H1 (cell line): Measurements from ENCODE around the gene TSSC4. TPM values are rescaled to one million over a fixed set of nuclear protein-coding genes. Genes with fewer than 3 reads are reported as not detected.

Experiments used
- CTCF ChIA-PET: fragments of 300-600 bp; sonication (Branson Sonifier 250); formaldehyde crosslinking; loops from one replicate; lab custom pipeline; 2021; ENCODE audit not compliant: partially characterized antibody; lab: Charles Lee
- POLR2A ChIA-PET: fragments of 300-600 bp; sonication (Branson Sonifier 250); formaldehyde crosslinking; loops from one replicate; lab custom pipeline; 2021; ENCODE audit warnings: inconsistent platforms; ENCODE audit not compliant: partially characterized antibody; lab: Charles Lee
- DNase-seq, 2 experiments: peaks; one replicate each; pipeline versions ENCODE4 v3.0.0 to v3.0.0-alpha.2; 2010 to 2022; ENCODE audit warnings: low spot score in 2 of 2, low read depth in 1 of 2, mixed read lengths in 1 of 2
- FAIRE-seq: peaks from 2 replicates; lab custom pipeline; 2011; peaks lifted over from hg19 to GRCh38; lab: Jason Lieb, UNC
- H2AFZ ChIP-seq: 2 replicates; pipeline ENCODE4 v1.8.1; 2012; ENCODE audit warnings: low read length, inconsistent platforms
- H2AK5ac ChIP-seq: 2 replicates; pipeline ENCODE4 v1.6.1; 2013; ENCODE audit warnings: low read depth, low read length
- H2BK120ac ChIP-seq: replicated peaks from 2 replicates; pipeline ENCODE3; 2013; ENCODE audit warnings: low read depth, low read length, inconsistent platforms
- H2BK12ac ChIP-seq: 2 replicates; pipeline ENCODE4 v1.6.1; 2013; ENCODE audit warnings: low read depth, low read length
- H2BK15ac ChIP-seq: 2 replicates; pipeline ENCODE4 v1.6.1; 2013; ENCODE audit warnings: low read length
- H2BK20ac ChIP-seq: 2 replicates; pipeline ENCODE4 v1.6.1; 2013; ENCODE audit warnings: low read length
- H2BK5ac ChIP-seq: 2 replicates; pipeline ENCODE4 v1.6.1; 2013; ENCODE audit warnings: low read depth, low read length
- H3K14ac ChIP-seq: 2 replicates; pipeline ENCODE4 v1.6.1; 2013; ENCODE audit warnings: inconsistent platforms; ENCODE audit not compliant: insufficient read length
- H3K18ac ChIP-seq: 2 replicates; pipeline ENCODE4 v1.6.1; 2013; ENCODE audit warnings: low read length; ENCODE audit errors: extremely low read depth
- H3K23ac ChIP-seq: 2 replicates; pipeline ENCODE4 v1.6.1; 2013; ENCODE audit warnings: inconsistent platforms; ENCODE audit not compliant: insufficient read length
- H3K23me2 ChIP-seq: 2 replicates; pipeline ENCODE4 v1.6.1; 2013; ENCODE audit warnings: low read depth, low read length
- H3K27ac ChIP-seq: 2 replicates; pipeline ENCODE4 v1.6.1; 2011; ENCODE audit warnings: low read depth, low read length, inconsistent platforms
- H3K27me3 ChIP-seq, 4 experiments: replicated peaks in 1 of 4; 1 replicate in 1 of 4; 2 replicates in 3 of 4; pipeline versions ENCODE4 v1.6.1 to v1.8.1; 2011 to 2013; ENCODE audit warnings: low read length in 3 of 4, mild to moderate bottlenecking in 3 of 4, inconsistent platforms in 2 of 4, mixed read lengths in 2 of 4, moderate library complexity in 1 of 4; ENCODE audit not compliant: control insufficient read depth in 3 of 4, insufficient read depth in 3 of 4; ENCODE audit errors: extremely low read depth in 1 of 4
- H3K36me3 ChIP-seq, 4 experiments: 2 replicates each; pipeline versions ENCODE4 v1.6.1 to v1.8.1; 2011 to 2013; ENCODE audit warnings: mild to moderate bottlenecking in 4 of 4, low read length in 3 of 4, moderate library complexity in 2 of 4, control low read depth in 1 of 4, inconsistent platforms in 1 of 4; ENCODE audit not compliant: insufficient read depth in 4 of 4, control insufficient read depth in 2 of 4
- H3K4ac ChIP-seq: replicated peaks from 2 replicates; pipeline ENCODE3; 2013; ENCODE audit warnings: low read length, low read depth, mixed read lengths, inconsistent platforms; ENCODE audit not compliant: insufficient read length
- H3K4me1 ChIP-seq, 4 experiments: replicated peaks in 1 of 4; 1 replicate in 1 of 4; 2 replicates in 3 of 4; pipeline versions ENCODE4 v1.6.1 to v1.8.1; 2011 to 2013; ENCODE audit warnings: low read length in 3 of 4, inconsistent platforms in 2 of 4, mixed read lengths in 1 of 4; ENCODE audit not compliant: insufficient read depth in 4 of 4, control insufficient read depth in 3 of 4
- H3K4me2 ChIP-seq, 2 experiments: 2 replicates each; pipeline versions ENCODE4 v1.6.1 to v1.8.1; 2011 to 2013; ENCODE audit warnings: low read depth in 2 of 2, low read length in 2 of 2, control low read depth in 1 of 2, inconsistent platforms in 1 of 2, mild to moderate bottlenecking in 1 of 2; ENCODE audit not compliant: insufficient read depth in 1 of 2
- H3K4me3 ChIP-seq, 4 experiments: fragments of 200-600, 300-600 bp in 1 of 4; sonication (generic), shearing (Covaris generic), sonication (Bioruptor Twin) in 1 of 4; 2 replicates each; pipeline versions ENCODE4 v1.5.1 to v1.8.1; 2011 to 2016; ENCODE audit warnings: low read length in 4 of 4, low read depth in 3 of 4, control low read depth in 2 of 4, inconsistent platforms in 2 of 4, mild to moderate bottlenecking in 2 of 4, mixed read lengths in 1 of 4, moderate library complexity in 1 of 4; ENCODE audit not compliant: insufficient read depth in 2 of 4; ENCODE audit errors: extremely low read depth in 1 of 4
- H3K56ac ChIP-seq: replicated peaks from 2 replicates; pipeline ENCODE3; 2013; ENCODE audit warnings: low read depth, mild to moderate bottlenecking, mixed read lengths, low read length, inconsistent platforms; ENCODE audit not compliant: insufficient read length
- H3K79me1 ChIP-seq: 2 replicates; pipeline ENCODE4 v1.6.1; 2013; ENCODE audit warnings: low read depth, low read length, control low read depth
- H3K79me2 ChIP-seq, 2 experiments: 2 replicates each; pipeline versions ENCODE4 v1.6.1 to v1.8.1; 2012 to 2013; ENCODE audit warnings: low read length in 2 of 2, mild to moderate bottlenecking in 2 of 2, inconsistent platforms in 1 of 2; ENCODE audit not compliant: insufficient read depth in 2 of 2, control insufficient read depth in 1 of 2
- H3K9ac ChIP-seq, 4 experiments: replicated peaks in 1 of 4; 1 replicate in 1 of 4; 2 replicates in 3 of 4; pipeline versions ENCODE4 v1.6.1 to v1.8.1; 2011 to 2013; ENCODE audit warnings: low read depth in 3 of 4, low read length in 3 of 4, control low read depth in 2 of 4, mild to moderate bottlenecking in 2 of 4, moderate library complexity in 2 of 4, inconsistent platforms in 1 of 4; ENCODE audit errors: extremely low read depth in 1 of 4
- H3K9me3 ChIP-seq, 2 experiments: 2 replicates each; pipeline versions ENCODE4 v1.6.1 to v1.8.1; 2012 to 2013; ENCODE audit warnings: mild to moderate bottlenecking in 2 of 2, moderate library complexity in 2 of 2, control low read depth in 1 of 2, inconsistent platforms in 1 of 2, low read depth in 1 of 2, low read length in 1 of 2, mixed read lengths in 1 of 2; ENCODE audit not compliant: insufficient read depth in 2 of 2
- H4K20me1 ChIP-seq, 2 experiments: replicated peaks in 1 of 2; 2 replicates each; pipeline versions ENCODE3 to v1.8.1; 2011 to 2013; ENCODE audit warnings: inconsistent platforms in 2 of 2, low read length in 2 of 2, mild to moderate bottlenecking in 1 of 2; ENCODE audit not compliant: insufficient read depth in 2 of 2, control insufficient read depth in 1 of 2
- H4K5ac ChIP-seq: 2 replicates; pipeline ENCODE4 v1.6.1; 2013; ENCODE audit warnings: low read length, low read depth, mixed read lengths, inconsistent platforms; ENCODE audit not compliant: insufficient read length
- H4K8ac ChIP-seq: 2 replicates; pipeline ENCODE4 v1.8.0; 2013; ENCODE audit warnings: mild to moderate bottlenecking, moderate library complexity, low read length, inconsistent platforms; ENCODE audit not compliant: insufficient read depth; ENCODE audit errors: extremely low read depth
- H4K91ac ChIP-seq: replicated peaks from 2 replicates; pipeline ENCODE3; 2013; ENCODE audit warnings: low read length, mixed read lengths, inconsistent platforms; ENCODE audit not compliant: insufficient read length
- RAD21 ChIP-seq, 2 experiments: IDR thresholded peaks in 1 of 2; conservative IDR thresholded peaks in 1 of 2; 2 replicates each; pipeline ENCODE4 v1.6.1; 2011; ENCODE audit warnings: low read depth in 2 of 2, low read length in 2 of 2, improper control_type of control experiment in 1 of 2, inconsistent platforms in 1 of 2, mild to moderate bottlenecking in 1 of 2, moderate library complexity in 1 of 2
- SIX5 ChIP-seq: IDR thresholded peaks from 2 replicates; pipeline ENCODE4 v1.6.1; 2011; ENCODE audit warnings: mild to moderate bottlenecking, low read depth, low read length
- WGBS, 2 experiments: shearing (Covaris generic) in 1 of 2; methylation state at CpG; one replicate each; pipeline versions ENCODE4 v1.1.6 to v1.1.7; 2013 to 2015; ENCODE audit warnings: low lambda C conversion rate in 2 of 2, mixed read lengths in 2 of 2, inconsistent platforms in 1 of 2, low coverage in 1 of 2, missing lambda C conversion rate in 1 of 2; ENCODE audit not compliant: insufficient replicate concordance in 2 of 2, insufficient coverage in 1 of 2, insufficient read length in 1 of 2; ENCODE audit errors: extremely low coverage in 1 of 2, missing lambda C conversion rate in 1 of 2; 5-methylcytosine and 5-hydroxymethylcytosine counted together
- polyA plus RNA-seq, 7 experiments: library from polyadenylated mRNA; depleted of rRNA in 3 of 7; stranded (reverse) in 5 of 7; unstranded in 2 of 7; fragments of >200 nt in 5 of 7; fragments of 200-250 nt in 2 of 7; gene quantifications; 1 replicate in 5 of 7; 2 replicates in 1 of 7; 4 replicates in 1 of 7; pipeline versions ENCODE4 v1.2.1 to v1.2.3, GENCODE V29; 2011 to 2013; ENCODE audit warnings: missing spikeins in 2 of 7, mixed read lengths in 2 of 7
- total RNA-seq: library from RNA; stranded (reverse); fragmentation: NEBNext Ultra II Directional; extraction: Animal tissue kit (Norgen Biotek cat#: 25700); gene quantifications from 2 replicates; pipeline ENCODE4 v1.2.1, GENCODE V29; 2021

TSSC4 gene
- total and polyA plus RNA-seq, 2 of the 8 experiments (the other 6 are each of a cell fraction or from before 2014, with no cell fraction given): 34.0 to 39.3 TPM

DNA sequence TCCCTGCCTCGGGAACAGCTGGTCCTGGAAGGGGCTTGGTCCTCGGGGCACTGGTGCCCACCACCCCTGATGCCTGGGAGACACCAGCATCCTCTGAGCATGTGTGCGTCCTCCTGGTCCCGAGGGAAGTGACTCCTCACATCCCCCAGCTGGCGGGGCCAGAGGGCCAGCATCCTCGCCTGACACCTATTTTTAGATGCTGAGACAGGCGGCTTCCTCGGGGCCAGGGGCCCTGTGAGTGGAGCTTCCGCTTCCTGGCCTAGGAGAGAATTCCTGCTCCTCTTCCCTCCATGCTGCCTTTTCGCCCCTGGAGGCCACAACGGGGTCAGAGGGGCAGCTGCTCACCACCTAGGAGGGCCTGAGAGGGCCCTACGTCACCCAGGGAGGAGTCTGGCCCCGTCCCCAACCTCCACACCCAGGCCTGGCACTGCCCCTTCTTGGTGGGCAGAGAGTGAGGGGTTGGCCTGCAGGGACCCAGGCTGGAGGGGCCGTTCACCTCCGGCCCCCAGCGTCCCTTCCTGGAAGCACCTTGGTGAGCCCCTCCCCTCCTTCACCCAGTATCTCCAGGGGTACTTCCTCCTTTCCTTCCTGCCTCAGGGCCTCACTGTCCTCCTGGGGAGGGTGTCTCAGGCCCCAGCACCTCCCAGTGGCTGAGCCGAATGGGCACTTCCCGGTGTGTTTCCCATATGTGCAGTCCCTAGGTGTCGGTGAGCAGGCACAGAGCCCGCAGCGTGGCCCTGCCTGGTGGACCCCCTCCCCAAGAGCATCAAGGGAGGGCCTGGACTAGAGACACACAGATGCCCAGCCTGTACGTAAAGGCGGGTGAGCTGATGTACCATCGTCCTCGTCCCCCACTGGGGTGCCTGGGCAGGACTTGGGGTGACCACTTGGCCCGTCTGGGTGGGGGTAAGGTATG, 17.4 kb upstream of the TSSC4 start:
- Histone ChIP-seq H4K20me1 (peaks cover 42 to 70% of the 10 kb centered on the region in 2 experiments), H3K79me2 (peaks cover 35 to 94% of the 10 kb centered on the region in 2 experiments; a peak in 3 of 4 replicates), H2BK5ac (peak overlapping the region; percentile 66; the same call in 1 of the 2 replicates), H3K4me2 (no peak overlapping the region), H2BK20ac (no peak overlapping the region), H3K4ac (no peak overlapping the region), H3K36me3 (0 out of 8 replicates have a peak, but pooled peaks cover 0 to 4% (median 0%) of the 10 kb centered on the region in 4 experiments), H4K5ac (no peak overlapping the region), H3K9ac (no peak overlapping the region), H2AFZ (no peak overlapping the region), H3K9me3 (no peaks in the 10 kb centered on the region), H2AK5ac (no peak overlapping the region), H3K27ac (no peak overlapping the region), H3K56ac (no peak overlapping the region), H4K8ac (no peak overlapping the region; the same call in 1 of the 2 replicates), H3K4me1 (peaks cover 0 to 14% (median 4%) of the 10 kb centered on the region in 4 experiments; a peak in 5 of 7 replicates), H2BK12ac (no peak overlapping the region), H3K18ac (no peak overlapping the region)
- no peak for DNase-seq
- CTCF ChIA-PET: interaction anchor here (0.8 to 7.5 kb wide), 9 partner anchors 10 to 559 kb away, joined by 3 to 43 read pairs (median 3); partner anchors contain the start of gene TSSC4
- FAIRE-seq: no peak
- POLR2A ChIA-PET: interaction anchor here (0.6 to 1.7 kb wide), 6 partner anchors 9 to 45 kb away, joined by 3 to 7 read pairs (median 4); partner anchors contain the start of gene TSSC4
- WGBS, 2 experiments: 88% methylated on average over 23 of the region's 26 CpGs; no CpG with 5 or more reads in 1 of the 2 experiments
- TF ChIP-seq SIX5 (no peak), RAD21 (IDR thresholded peaks at IDR 0.05 in 1 of 2, conservative IDR thresholded peaks at IDR 0.05 in 1 of 2; ENCODE audit: low read depth in 2 of 2, low read length in 2 of 2) (0 out of 4 replicates have a peak, but pooled peaks of 1 of the 2 experiments have one; percentile 3)
- TF ChIP-seq, all 59 proteins: peak for 1
- no peak overlapping the region for H4K91ac ChIP-seq
- H3K23ac ChIP-seq: no peak overlapping the region
- peaks cover 6% of the 10 kb centered on the region; the same call in 1 of the 2 replicates for H3K23me2 ChIP-seq
- no peak overlapping the region for H2BK15ac ChIP-seq
- peaks cover 31% of the 10 kb centered on the region for H3K79me1 ChIP-seq
- no peak overlapping the region for H3K4me3 ChIP-seq
- H2BK120ac ChIP-seq: no peak overlapping the region
- no peak overlapping the region for H3K14ac ChIP-seq
- H3K27me3 ChIP-seq: no peaks in the 10 kb centered on the region
